Memory B cell (primary cell): Measurements from ENCODE around the gene IGFALS.

Experiments
- ATAC-seq: fragments of 150-1000 bp; cut with Tn5 transposase; 2 replicates; pipeline ENCODE4 v1.10.0; 2021; ENCODE audit warnings: low read depth, mild to moderate bottlenecking, moderate library complexity
- DNase-seq, 2 donors: peaks; one replicate each; pipeline ENCODE4 v3.0.0; 2022; ENCODE audit warnings: low spot score in 2 of 2
- H3K27ac Mint-ChIP-seq: one replicate; pipeline ENCODE4 v1.8.0; 2022; ENCODE audit warnings: mild to moderate bottlenecking, moderate library complexity, mixed read lengths
- H3K27me3 Mint-ChIP-seq: one replicate; pipeline ENCODE4 v1.8.0; 2022; ENCODE audit warnings: mixed read lengths
- H3K36me3 Mint-ChIP-seq: one replicate; pipeline ENCODE4 v1.8.0; 2022; ENCODE audit warnings: mild to moderate bottlenecking, mixed read lengths
- H3K4me1 Mint-ChIP-seq: one replicate; pipeline ENCODE4 v1.8.0; 2022; ENCODE audit warnings: mixed read lengths
- H3K4me3 Mint-ChIP-seq: one replicate; pipeline ENCODE4 v1.8.0; 2022; ENCODE audit warnings: mild to moderate bottlenecking, moderate library complexity, mixed read lengths
- H3K9me3 Mint-ChIP-seq: one replicate; pipeline ENCODE4 v1.8.0; 2022; ENCODE audit warnings: mixed read lengths

IGFALS gene

DNA sequence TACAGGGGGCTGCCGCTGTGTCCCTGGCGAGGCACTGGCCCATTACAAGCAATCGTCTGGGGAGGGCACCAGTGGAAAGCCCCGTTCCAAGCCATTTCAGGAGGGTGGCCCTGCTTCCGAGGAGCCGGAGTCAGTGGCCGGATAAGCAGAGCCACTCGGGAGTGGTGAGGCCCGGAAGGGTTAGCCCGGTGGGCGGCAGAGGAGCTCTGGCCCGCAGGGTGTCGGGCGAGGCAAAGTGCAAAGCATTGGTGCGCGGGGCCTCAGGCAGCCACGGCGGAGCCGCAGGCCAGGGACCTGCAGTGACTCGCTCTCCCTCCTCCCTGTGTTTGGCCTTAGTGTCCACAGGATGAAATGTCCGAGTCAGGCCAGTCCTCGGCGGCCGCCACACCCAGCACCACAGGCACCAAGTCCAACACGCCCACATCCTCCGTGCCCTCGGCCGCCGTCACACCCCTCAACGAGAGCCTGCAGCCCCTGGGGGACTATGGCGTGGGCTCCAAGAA, 46.8 kb downstream of the IGFALS start:
- H3K27me3 Mint-ChIP-seq = no peaks in the 10 kb centered on the region
- H3K36me3 Mint-ChIP-seq = peaks cover 16% of the 10 kb centered on the region
- no peak overlapping the region for H3K27ac Mint-ChIP-seq
- H3K4me1 Mint-ChIP-seq = peaks cover 2% of the 10 kb centered on the region
- no peak overlapping the region for H3K4me3 Mint-ChIP-seq
- ATAC-seq (no peak), DNase-seq (no peak)
- no peaks in the 10 kb centered on the region for H3K9me3 Mint-ChIP-seq

- ATAC-seq (no peak), DNase-seq (no peak)
- peaks cover 16% of the 10 kb centered on the region for H3K36me3 Mint-ChIP-seq
- H3K4me3 Mint-ChIP-seq = no peak overlapping the region
- peaks cover 3% of the 10 kb centered on the region for H3K4me1 Mint-ChIP-seq
- H3K27ac Mint-ChIP-seq = no peak overlapping the region
- H3K27me3 Mint-ChIP-seq = no peaks in the 10 kb centered on the region
- H3K9me3 Mint-ChIP-seq = no peaks in the 10 kb centered on the region
Measured at GRCh38 chr16:1745900-1746692, 47.4 kb downstream of the IGFALS start.

- no peaks in the 10 kb centered on the region for H3K27me3 Mint-ChIP-seq
- peaks cover 4% of the 10 kb centered on the region for H3K4me1 Mint-ChIP-seq
- H3K27ac Mint-ChIP-seq = peak overlapping the region; percentile 41
- H3K9me3 Mint-ChIP-seq = no peaks in the 10 kb centered on the region
- no peak overlapping the region for H3K4me3 Mint-ChIP-seq
- peaks cover 16% of the 10 kb centered on the region for H3K36me3 Mint-ChIP-seq
- ATAC-seq (no peak), DNase-seq (no peak)
Measured at GRCh38 chr16:1745181-1745899, 48.2 kb downstream of the IGFALS start.

GRCh38 chr16:1744338-1744840, 49.1 kb downstream of the IGFALS start:
- Mint-ChIP-seq H3K4me1 (peaks cover 4% of the 10 kb centered on the region), H3K27ac (peak overlapping the region; percentile 41), H3K4me3 (no peak overlapping the region), H3K9me3 (no peaks in the 10 kb centered on the region), H3K36me3 (peaks cover 16% of the 10 kb centered on the region), H3K27me3 (no peaks in the 10 kb centered on the region)
- ATAC-seq = no peak
- no peak for DNase-seq

DNA sequence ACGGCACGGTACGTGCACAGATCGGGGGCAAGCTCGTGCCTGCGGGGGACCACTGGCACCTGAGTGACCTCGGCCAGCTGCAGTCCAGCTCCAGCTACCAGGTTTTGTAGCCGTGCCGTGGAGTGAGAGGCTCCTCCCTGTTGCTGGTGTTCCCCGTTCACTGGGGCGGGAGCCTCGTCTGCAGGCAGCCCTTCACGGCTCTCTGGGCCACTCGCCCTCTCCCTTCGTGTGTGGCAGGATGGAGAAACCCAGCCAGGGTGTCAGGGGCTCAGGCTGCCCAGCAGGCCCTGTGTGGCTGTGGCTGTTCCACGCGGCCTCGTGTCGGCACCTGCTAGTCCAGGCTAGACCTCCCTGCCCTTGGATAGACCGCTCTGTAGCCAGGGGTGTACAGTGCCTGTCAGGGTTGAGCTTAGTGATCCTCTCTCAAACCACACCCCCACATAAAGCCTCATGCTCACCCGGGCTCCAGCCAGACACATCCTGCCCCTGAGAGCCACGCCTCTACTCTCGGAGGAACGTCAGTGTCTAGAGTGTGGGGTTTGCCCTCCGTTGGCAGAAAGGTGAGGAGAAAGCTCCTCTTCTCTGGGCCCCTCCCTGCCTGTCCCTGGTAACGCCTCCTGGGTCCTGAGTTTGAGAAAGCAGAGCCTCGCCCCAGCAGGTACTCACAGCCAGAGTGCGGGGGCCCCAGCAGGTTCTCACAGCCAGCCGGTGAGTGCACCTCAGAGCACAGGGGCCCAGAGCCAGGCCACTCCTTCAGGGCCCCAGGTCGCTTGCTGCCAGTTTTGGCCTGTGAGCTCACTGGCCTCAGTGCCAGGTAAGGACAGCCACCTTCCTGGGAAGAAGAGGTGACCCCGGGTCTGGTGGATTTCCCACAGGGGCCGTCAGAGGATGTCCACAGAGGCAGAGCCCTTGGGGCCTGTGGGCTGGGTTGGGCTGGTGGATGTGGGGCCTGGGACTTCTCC, 49.8 kb downstream of the IGFALS start:
- ATAC-seq (no peak), DNase-seq (no peak)
- Mint-ChIP-seq H3K9me3 (no peaks in the 10 kb centered on the region), H3K36me3 (peaks cover 14% of the 10 kb centered on the region), H3K27me3 (no peaks in the 10 kb centered on the region), H3K4me3 (no peak overlapping the region), H3K27ac (no peak overlapping the region), H3K4me1 (peaks cover 4% of the 10 kb centered on the region)

DNA sequence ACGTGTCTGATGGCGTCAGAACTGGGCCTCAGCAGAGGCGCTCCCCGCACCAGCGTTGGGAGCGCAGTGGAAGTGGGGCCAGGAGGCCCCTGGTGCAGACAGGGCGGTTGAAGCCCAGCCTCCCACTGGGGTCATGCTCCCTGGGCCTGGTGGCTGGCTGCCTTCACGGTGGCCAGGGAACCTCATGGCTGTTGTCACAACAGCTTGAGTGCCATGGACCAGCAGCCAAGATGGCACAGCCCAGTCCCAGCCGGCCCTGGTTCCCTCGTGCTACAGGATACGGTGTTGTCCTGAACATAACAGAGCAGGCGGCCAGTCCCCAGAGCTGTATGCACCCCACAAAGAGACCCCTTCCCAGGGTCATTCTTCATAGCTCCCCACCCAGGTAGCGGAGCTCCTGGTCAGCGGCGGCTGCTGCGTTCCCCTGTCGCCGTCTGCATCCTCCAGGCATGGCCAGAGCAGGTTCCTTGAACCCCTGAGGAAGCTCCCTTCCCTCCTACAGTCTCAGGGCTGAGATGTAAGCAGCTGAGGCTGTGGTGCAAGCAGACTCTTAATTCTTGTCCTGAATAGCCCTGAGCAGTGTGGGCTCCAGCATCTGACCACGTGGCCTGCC, 51.8 kb downstream of the IGFALS start:
- no peak for DNase-seq
- no peaks in the 10 kb centered on the region for H3K27me3 Mint-ChIP-seq
- peaks cover 4% of the 10 kb centered on the region for H3K4me1 Mint-ChIP-seq
- H3K4me3 Mint-ChIP-seq = no peak overlapping the region
- H3K27ac Mint-ChIP-seq = no peak overlapping the region
- H3K9me3 Mint-ChIP-seq = no peaks in the 10 kb centered on the region
- H3K36me3 Mint-ChIP-seq = peaks cover 7% of the 10 kb centered on the region
- no peak for ATAC-seq

DNA sequence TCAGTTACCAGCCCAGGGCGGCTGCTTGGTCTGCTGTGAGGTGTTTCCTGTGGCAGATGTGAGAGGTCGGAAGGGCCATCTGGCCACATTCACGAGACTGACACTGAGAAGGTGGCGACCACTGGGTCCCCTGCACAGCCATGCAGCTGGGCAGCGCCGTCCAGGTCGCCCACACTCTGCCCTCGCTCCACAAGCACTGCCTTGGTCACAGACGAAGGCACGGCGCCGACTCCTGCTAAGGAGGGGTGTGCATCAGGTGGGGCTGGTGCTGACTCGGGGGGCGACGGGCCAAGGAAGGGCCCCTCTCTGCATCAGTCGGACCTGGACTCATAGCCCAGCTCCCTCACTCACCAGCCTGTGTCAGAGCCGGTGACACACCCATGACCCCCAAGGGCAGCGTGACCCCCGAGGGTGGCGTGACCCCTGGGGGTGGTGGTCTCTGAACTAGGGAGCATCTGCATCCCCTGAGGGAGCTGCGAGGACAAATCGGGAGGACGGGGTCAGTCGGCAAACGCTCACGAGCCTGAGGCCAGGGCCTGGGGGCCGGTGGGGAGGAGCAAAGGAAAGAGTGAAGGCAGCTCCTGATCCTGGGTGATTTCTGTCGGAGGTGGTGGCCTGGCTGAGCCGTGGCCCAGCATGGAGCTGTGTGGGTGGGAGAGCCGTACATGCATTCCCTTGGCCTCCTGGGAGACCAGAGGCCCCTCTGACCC, 52.6 kb downstream of the IGFALS start:
- no peaks in the 10 kb centered on the region for H3K9me3 Mint-ChIP-seq
- no peaks in the 10 kb centered on the region for H3K27me3 Mint-ChIP-seq

More for the DNA sequence above, 52.6 kb downstream of the IGFALS start:
- Mint-ChIP-seq H3K4me1 (peaks cover 4% of the 10 kb centered on the region), H3K36me3 (peaks cover 7% of the 10 kb centered on the region), H3K27ac (no peak overlapping the region), H3K4me3 (no peak overlapping the region)
- no peak for DNase-seq
- ATAC-seq = no peak
